WTC11 (cell line): ENCODE measurements around the gene MYOG. TPM values are rescaled to one million over a fixed set of nuclear protein-coding genes. Genes with fewer than 3 reads are reported as not detected.

Experiments used
- ATAC-seq: fragments of 200-7000 bp; cut with Tn5 transposase; 2 replicates; pipeline ENCODE4 v1.10.0; 2021; ENCODE audit warnings: mild to moderate bottlenecking, moderate library complexity
- CTCF ChIA-PET: fragments of 300-600 bp; sonication (Branson Sonifier 250); formaldehyde crosslinking; loops from one replicate; lab custom pipeline; 2021; ENCODE audit warnings: antibody characterized with exemption; lab: Charles Lee
- POLR2A ChIA-PET: fragments of 350-600 bp; sonication (Branson Sonifier 250); formaldehyde crosslinking; loops from one replicate; lab custom pipeline; 2021; ENCODE audit warnings: antibody characterized with exemption; lab: Charles Lee
- DNase-seq: peaks from one replicate; pipeline ENCODE4 v3.0.0; 2021; ENCODE audit warnings: low spot score
- H3K27ac Mint-ChIP-seq: 2 replicates; pipeline ENCODE4 v1.8.0; 2021; ENCODE audit warnings: mixed read lengths
- H3K27me3 Mint-ChIP-seq: 2 replicates; pipeline ENCODE4 v1.8.0; 2021; ENCODE audit warnings: low read depth, mild to moderate bottlenecking, moderate library complexity, mixed read lengths
- H3K36me3 Mint-ChIP-seq: 2 replicates; pipeline ENCODE4 v1.8.0; 2021; ENCODE audit warnings: mixed read lengths
- H3K4me1 Mint-ChIP-seq: 2 replicates; pipeline ENCODE4 v1.8.0; 2022; ENCODE audit warnings: mixed read lengths
- H3K4me3 Mint-ChIP-seq: 2 replicates; pipeline ENCODE4 v1.8.0; 2021; ENCODE audit warnings: mild to moderate bottlenecking, moderate library complexity, mixed read lengths
- H3K9me3 Mint-ChIP-seq: 2 replicates; pipeline ENCODE4 v1.8.0; 2021; ENCODE audit warnings: mixed read lengths
- ATF6 ChIP-seq: sonication (generic); formaldehyde crosslinking; IDR thresholded peaks from 2 replicates; pipeline ENCODE4 v1.8.1; 2023; ENCODE audit warnings: mild to moderate bottlenecking, missing genetic modification reagents
- E2F1 ChIP-seq: sonication (generic); formaldehyde crosslinking; IDR thresholded peaks from 2 replicates; pipeline ENCODE4 v1.8.0; 2022; ENCODE audit warnings: mild to moderate bottlenecking, missing genetic modification reagents
- HMGXB4 ChIP-seq: sonication (generic); formaldehyde crosslinking; IDR thresholded peaks from 2 replicates; pipeline ENCODE4 v1.8.1; 2023; ENCODE audit warnings: mild to moderate bottlenecking, moderate library complexity, missing genetic modification reagents
- IRF1 ChIP-seq: sonication (generic); formaldehyde crosslinking; IDR thresholded peaks from 2 replicates; pipeline ENCODE4 v1.8.0; 2023; ENCODE audit warnings: missing genetic modification reagents
- MAX ChIP-seq: sonication (generic); formaldehyde crosslinking; IDR thresholded peaks from 2 replicates; pipeline ENCODE4 v1.8.0; 2022; ENCODE audit warnings: mild to moderate bottlenecking, missing genetic modification reagents
- MLX ChIP-seq: sonication (generic); formaldehyde crosslinking; IDR thresholded peaks from 2 replicates; pipeline ENCODE4 v1.8.1; 2023; ENCODE audit warnings: mild to moderate bottlenecking, missing genetic modification reagents, moderate library complexity
- NFE2L1 ChIP-seq: sonication (generic); formaldehyde crosslinking; IDR thresholded peaks from 2 replicates; pipeline ENCODE4 v1.8.1; 2023; ENCODE audit warnings: missing genetic modification reagents
- TP53 ChIP-seq: sonication (generic); formaldehyde crosslinking; IDR thresholded peaks from 2 replicates; pipeline ENCODE4 v1.8.1; 2023; ENCODE audit warnings: mild to moderate bottlenecking, missing genetic modification reagents
- ZNF423 ChIP-seq: fragments of 250-450 bp; sonication (Bioruptor Pico); IDR thresholded peaks from 2 replicates; pipeline ENCODE4 v2.1.2; 2022; ENCODE audit warnings: mild to moderate bottlenecking, moderate library complexity
- ZNF532 ChIP-seq: fragments of 250-450 bp; sonication (Bioruptor Pico); IDR thresholded peaks from 2 replicates; pipeline ENCODE4 v1.9.0; 2021; ENCODE audit warnings: mild to moderate bottlenecking, borderline replicate concordance
- total RNA-seq: library from RNA; stranded (reverse); gene quantifications from 3 replicates; pipeline ENCODE4 v1.2.3, GENCODE V29; 2021

MYOG gene
- total RNA-seq, 1 experiment from 2014 or later, result not detected

GRCh38 chr1:203076031-203076511, 9.7 kb downstream of the MYOG start:
- Mint-ChIP-seq H3K4me3 (peak overlapping the region; percentile 45), H3K9me3 (no peaks in the 10 kb centered on the region), H3K27ac (no peak overlapping the region), H3K36me3 (peaks cover 13% of the 10 kb centered on the region), H3K27me3 (peaks cover 19% of the 10 kb centered on the region), H3K4me1 (peaks cover 4% of the 10 kb centered on the region)
- peak; percentile 41 for ATAC-seq
- TF ChIP-seq ZNF423 (CRISPR knock-in tag) (no peak), HMGXB4 (0 out of 2 replicates have a peak, but pooled peaks have one; percentile 33), MAX (CRISPR knock-in tag) (0 out of 2 replicates have a peak, but pooled peaks have one; percentile 19)
- peak; percentile 26 for DNase-seq
- ChIA-PET POLR2A (no interaction called here), CTCF (interaction anchor here (0.6 to 2.8 kb wide), 8 partner anchors 9 to 971 kb away, joined by 3 to 25 read pairs (median 4); partner anchors contain the start of gene MYOG)

GRCh38 chr1:203075236-203076030, 10.4 kb downstream of the MYOG start:
- peak; percentile 38 for DNase-seq

GRCh38 chr1:203074610-203075009, 11.2 kb downstream of the MYOG start:
- H3K9me3 Mint-ChIP-seq, result no peaks in the 10 kb centered on the region
- H3K27ac Mint-ChIP-seq, result no peak overlapping the region
- H3K36me3 Mint-ChIP-seq, result peaks cover 17% of the 10 kb centered on the region
- peaks cover 3% of the 10 kb centered on the region; the same call in 1 of the 2 replicates for H3K4me1 Mint-ChIP-seq
- H3K27me3 Mint-ChIP-seq, result peaks cover 19% of the 10 kb centered on the region
- CTCF ChIA-PET, result interaction anchor here (1.0 to 14.4 kb wide), 2 partner anchors 35 to 43 kb away, joined by 3 to 121 read pairs; no protein-coding TSS in a partner anchor
- DNase-seq, result no peak
- H3K4me3 Mint-ChIP-seq, result no peak overlapping the region
- ATAC-seq, result no peak
- POLR2A ChIA-PET, result no interaction called here
- TF ChIP-seq IRF1, result no peak
- TF ChIP-seq ZNF532 (CRISPR knock-in tag), result no peak
- no peak for TF ChIP-seq MLX
- no peak for TF ChIP-seq ATF6 (CRISPR knock-in tag)

More at GRCh38 chr1:203075236-203076030, 10.4 kb downstream of the MYOG start:
- ATAC-seq, result peak; percentile 70
- Mint-ChIP-seq H3K4me3 (peak overlapping the region; percentile 27; the same call in 1 of the 2 replicates), H3K27ac (no peak overlapping the region), H3K9me3 (no peaks in the 10 kb centered on the region), H3K4me1 (peaks cover 3% of the 10 kb centered on the region; the same call in 1 of the 2 replicates), H3K27me3 (peaks cover 19% of the 10 kb centered on the region), H3K36me3 (peaks cover 13% of the 10 kb centered on the region)
- peak; percentile 66; the same call in 1 of the 2 replicates for TF ChIP-seq HMGXB4
- no peak for TF ChIP-seq E2F1
- 0 out of 2 replicates have a peak, but pooled peaks have one; percentile 11 for TF ChIP-seq MAX (CRISPR knock-in tag)
- TF ChIP-seq NFE2L1 (CRISPR knock-in tag), result no peak
- no peak for TF ChIP-seq TP53 (CRISPR knock-in tag)
- CTCF ChIA-PET, result interaction anchor here (0.6 to 2.8 kb wide), 6 partner anchors 9 to 970 kb away, joined by 3 to 25 read pairs (median 4); no protein-coding TSS in a partner anchor
- POLR2A ChIA-PET, result no interaction called here
